GM18909 (cell line): Measurements from ENCODE around the gene SMIM20.

Source experiments
- ATAC-seq: cut with Tn5 transposase; IDR thresholded peaks from one replicate; pipeline ENCODE4 v1.9.1; 2021; ENCODE audit warnings: mild to moderate bottlenecking; ENCODE audit not compliant: unreplicated experiment, poor library complexity

SMIM20 gene

GRCh38 chr4:25922812-25923369, 8.9 kb downstream of the SMIM20 start:
- ATAC-seq, result no peak

DNA sequence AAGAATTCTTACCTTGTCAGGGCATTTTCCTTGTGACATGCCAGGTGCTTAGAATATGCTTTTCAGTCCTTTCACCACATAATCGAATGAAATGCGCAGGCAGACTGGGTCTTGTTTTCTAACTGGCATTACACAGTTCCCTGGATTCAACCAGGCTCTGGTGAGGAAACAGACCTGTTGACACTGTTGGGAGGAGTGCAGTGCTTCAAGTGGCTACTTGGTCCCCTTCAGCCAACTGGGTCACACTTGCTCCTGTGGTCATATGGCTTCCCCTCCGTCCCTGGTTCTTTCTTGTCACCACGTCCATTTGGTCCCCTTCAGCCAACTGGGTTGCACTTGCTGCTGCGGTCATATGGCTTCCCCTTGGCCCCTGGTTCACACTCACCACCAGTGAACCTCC, 9.7 kb downstream of the SMIM20 start:
- no peak for ATAC-seq

- peak; percentile 74 for ATAC-seq
Observed at GRCh38 chr4:25925486-25926201, 11.6 kb downstream of the SMIM20 start.

- no peak for ATAC-seq
Observed at GRCh38 chr4:25926462-25926861, 12.4 kb downstream of the SMIM20 start.

- ATAC-seq, result no peak
Observed at GRCh38 chr4:25927361-25928195, 13.6 kb downstream of the SMIM20 start.

DNA sequence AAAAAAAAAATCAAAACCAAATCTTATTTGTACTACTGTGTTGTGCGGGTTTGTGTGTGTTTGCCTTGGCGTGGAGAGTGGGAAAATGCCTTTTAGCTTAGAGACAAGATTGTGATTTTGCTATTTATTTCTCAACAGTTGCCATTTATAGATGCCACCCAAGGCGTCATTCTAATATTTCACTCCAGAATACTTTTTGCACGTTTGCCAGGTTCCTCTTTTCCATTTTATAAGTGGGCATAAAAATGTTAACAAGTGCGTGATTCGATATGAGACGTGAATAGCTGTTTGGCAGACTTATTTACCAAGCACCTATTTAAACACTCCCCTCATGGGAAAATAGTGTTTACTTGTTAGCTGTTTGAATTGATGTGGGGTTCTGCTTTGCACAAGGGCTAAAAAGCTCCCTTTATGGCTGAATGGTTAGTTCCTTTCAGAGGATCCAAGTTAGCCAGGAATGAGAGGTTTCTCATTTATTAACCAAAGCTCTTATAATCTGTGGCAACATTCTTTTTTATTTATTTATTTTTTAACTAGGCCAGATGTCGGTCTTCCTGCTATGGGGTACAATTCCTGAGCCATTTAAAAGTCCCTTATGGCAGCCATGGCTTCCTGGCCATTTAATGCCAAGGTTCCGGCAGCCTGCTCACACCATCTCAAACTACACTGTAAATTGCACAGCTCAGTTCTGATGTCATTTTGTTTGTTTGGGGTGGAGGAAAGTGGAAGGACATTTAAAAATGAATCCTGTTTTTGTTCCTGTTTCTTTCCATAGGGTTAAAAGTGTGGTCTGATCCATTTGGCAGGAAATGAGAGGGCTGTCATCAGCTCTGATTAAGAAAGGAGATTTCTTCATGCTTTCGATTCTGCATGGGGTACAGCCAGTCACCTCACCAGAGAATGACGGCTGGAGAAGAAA, 14.6 kb downstream of the SMIM20 start:
- ATAC-seq, result no peak

GRCh38 chr4:25929298-25929686, 15.3 kb downstream of the SMIM20 start:
- no peak for ATAC-seq

DNA sequence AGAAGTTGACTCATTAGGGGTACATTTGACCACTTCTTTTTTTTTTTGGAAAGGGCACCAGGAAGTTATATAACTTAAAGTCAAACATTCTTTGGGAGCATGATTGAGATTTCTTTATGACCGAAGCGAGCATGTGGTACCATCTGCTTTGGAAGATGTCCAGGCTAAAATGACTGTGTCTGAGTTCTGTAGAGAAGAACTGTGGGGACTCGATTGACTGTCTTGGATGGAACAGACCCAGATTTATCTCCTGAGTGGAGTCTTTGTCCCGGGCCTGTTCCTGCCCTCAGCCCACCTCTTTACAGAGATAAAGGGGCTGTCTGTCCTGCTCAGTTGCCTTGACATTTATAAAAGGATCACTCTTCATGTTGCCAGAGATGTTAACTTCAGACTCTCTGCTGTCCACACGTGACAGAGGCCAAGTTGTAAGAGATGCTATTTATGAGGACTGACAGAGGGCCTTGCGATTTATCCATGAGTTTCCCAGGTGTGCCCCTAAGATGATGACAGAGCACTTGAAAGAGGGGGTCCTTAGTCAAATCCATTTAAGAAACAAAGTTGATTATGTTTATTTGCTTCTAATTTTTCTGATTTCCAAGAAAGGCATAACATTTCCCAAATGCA, 16.8 kb downstream of the SMIM20 start:
- no peak for ATAC-seq

DNA sequence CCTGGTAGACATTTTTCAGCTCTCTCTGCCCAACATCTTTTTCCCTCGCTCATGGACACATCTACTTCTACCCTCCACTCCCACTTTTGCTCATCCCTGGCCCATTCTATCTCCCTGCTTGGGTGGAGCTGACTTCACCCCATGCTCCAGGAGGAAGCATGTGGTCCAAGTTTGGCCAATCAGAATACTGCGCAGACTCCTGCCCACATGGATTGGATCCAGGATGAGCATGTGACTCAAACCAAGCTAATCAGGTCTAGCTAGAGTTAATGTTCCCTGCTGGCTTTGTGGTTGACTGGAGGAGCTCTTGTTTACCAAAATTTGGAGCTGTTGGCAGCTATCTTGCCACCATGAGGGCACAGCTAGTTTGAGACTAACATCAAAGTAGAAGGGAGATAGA, 22.7 kb downstream of the SMIM20 start:
- no peak for ATAC-seq

DNA sequence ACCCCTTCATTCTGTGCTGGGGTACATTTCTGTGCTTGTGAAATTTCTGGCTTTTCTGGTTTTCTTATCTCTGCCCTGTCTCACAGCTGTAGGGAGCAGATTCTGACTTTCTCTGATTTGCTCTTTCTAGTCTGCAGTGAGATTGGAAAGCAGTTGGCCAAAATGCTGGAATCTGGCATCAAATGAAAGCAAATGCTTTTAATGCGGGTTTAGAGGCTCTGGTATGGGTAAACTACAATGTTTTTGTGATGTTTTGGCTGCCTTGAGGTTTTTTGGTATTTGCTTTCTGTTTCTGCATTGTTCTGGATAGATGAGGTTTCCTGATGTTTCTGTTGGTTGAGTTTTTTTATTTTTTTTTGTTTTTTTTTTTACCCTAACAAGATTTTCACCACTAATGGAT, 23.8 kb downstream of the SMIM20 start:
- no peak for ATAC-seq

DNA sequence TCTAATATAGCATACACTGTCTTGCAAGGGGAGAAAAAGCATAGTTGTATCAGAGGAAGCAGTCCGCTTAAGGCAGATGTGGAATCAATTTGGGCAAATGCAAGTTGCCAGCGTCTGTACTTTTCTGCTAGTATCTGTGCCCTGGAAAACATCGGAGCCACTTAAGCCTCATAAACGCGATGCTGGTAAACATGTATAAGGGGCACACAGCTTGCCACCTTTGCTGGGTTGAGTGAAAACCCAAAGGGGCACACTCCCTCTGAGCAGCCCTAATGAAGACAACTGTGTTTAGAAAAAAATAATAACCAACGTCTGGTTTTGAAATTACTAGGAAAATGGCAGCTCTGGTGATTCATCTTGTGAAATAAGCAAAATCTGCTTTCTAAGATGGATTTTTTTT, 24.3 kb downstream of the SMIM20 start:
- ATAC-seq, result peak; percentile 28

- peak; percentile 93 for ATAC-seq
Observed at GRCh38 chr4:25938787-25939186, 24.8 kb downstream of the SMIM20 start.

DNA sequence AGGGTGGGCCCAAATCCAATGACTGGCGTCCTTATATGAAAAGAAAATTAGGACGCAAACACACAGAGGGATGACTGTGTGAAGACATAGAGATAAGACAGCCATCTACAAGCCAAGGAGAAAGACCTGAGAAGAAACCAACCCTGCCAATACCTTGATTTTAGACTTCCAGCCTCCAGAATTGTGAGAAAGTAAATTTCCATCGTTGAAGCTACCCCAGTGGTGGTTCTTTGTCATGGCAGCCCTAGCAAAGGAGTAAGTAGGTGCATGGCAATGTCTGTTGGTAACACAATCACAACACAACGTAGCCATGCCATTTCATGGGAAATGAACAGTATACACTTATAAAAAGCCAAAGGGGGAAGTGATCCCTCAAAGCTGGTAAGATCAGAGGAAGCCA, 25.3 kb downstream of the SMIM20 start:
- ATAC-seq, result no peak

DNA sequence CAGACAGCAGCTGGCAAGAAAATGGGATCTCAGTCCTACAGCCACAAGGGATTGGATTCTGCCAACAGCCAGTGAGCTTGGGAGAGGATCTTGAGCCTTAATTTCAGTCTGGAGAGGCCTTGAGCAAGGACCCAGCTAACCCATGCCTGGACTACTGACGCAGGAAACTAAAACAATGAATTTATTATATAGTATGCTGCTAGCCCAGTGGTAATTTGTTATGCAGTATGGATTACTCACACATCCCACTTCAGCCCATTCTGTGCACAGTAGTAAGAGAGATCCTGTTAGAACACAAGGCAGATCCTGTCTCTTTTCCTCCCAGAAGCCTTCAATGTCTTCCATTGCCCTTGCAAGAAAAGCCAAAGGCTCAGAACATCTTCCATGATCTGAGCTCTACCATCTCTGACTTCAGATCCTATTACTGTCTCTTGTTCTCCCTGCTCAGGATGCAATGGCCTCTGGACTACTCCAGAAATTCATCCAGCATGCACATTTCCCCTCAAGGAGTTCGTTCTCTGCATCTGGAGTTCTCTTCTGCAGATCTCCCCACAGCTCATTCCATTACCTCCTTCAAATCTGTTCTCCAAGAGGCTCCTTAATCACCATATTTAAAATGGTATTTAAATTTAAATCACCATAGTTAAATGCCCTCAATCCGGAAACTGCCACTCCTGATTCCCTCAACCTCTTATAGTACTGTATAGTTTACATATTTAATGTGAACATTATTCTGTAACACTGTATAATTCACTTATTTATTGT, 27.6 kb downstream of the SMIM20 start:
- no peak for ATAC-seq

- ATAC-seq, result no peak
Observed at GRCh38 chr4:25943312-25943711, 29.3 kb downstream of the SMIM20 start.

DNA sequence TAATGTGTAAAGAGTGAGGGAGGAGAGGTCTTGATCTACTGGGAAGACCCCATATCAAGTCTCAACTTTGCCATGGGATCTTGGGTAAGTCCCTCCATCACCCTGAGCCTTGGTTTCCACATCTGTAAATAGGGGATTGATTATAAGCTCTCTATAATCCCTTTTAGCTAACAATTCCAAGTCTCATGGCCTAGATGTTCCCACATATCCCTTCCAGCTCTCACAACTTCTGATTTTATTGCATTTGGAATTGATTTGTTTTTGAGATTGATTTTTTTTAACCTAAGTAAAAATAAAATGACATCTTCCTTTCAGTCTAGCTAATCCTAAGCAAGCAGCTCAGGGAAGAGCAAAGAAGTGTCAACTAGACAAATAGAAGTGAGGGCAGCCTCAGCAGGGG, 29.8 kb downstream of the SMIM20 start:
- ATAC-seq, result no peak

DNA sequence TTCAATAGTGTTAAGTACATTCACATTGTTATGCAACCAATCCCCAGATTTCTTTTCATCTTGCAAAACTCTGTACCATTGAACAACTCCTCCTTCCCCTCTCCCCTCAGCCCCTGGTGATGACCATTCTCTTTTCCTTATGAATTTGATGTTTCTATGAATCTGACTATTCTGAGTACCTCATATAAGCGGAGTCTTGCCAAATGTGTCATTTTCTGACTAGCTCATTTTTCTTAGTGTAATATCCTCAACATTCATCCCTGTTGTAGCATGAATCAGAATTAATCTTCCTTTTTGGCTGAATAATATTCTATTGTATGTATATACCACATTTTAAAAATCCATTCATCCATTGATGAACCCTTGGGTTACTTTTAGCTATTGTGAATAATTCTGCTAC, 34.0 kb downstream of the SMIM20 start:
- no peak for ATAC-seq

DNA sequence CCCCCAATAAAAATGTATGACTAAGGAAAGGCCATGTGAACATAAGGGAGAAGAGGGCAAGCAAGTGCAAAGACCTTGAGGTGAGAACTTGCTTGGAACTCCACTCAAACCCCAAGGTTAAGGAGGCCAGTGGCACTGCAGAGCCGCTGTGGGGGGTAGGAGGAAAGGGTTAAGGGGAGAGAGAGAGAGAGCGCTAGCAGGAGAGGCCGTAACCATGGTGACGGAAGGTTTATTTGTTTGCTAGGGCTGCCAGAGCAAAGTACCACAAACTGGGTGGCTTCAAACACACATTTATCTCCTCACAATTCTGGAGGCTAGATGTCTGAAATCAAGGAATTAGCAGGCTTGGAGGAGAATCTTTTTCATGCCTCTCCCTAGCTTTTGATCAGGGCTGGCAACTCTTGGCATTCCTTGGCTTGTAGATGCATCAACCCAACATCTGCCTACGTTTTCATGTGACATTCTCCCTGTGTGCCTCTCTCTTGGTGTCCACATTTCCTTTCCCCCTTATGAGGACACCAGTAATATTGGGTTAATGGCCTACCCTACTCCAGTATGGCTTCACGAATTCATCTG, 35.2 kb downstream of the SMIM20 start:
- no peak for ATAC-seq

DNA sequence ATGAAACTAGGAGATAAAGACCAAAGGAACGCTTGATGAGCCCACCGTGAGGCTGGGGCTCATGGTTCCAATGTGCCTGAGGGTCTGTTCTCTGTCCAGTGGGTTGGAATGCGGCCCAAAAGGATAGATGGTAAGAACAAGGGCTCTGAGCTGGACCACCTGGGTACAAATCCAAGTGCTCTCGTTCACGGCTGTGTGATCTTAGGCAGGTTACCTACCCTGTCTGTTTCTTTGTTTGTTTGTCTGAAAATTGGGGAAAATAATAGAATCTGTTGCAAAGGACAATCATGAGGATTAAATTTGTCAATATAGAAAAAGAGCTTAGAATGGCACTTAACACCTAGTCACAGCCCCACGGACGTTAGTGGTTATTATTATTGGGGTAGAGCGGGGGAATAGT, 36.0 kb downstream of the SMIM20 start:
- no peak for ATAC-seq
